IMR-90 (cell line): ENCODE data around the gene PALM3. TPM values are rescaled to one million over a fixed set of nuclear protein-coding genes. Genes with fewer than 3 reads are reported as not detected.

ENCODE experiments used
- ATAC-seq: fragments of 200-7000 bp; cut with Tn5 transposase; 2 replicates; pipeline ENCODE4 v1.9.1; 2020; ENCODE audit warnings: low read depth, mild to moderate bottlenecking, moderate library complexity
- Bru-seq: library from RNA; stranded (reverse); fragments of 400-500 nt; gene quantifications from one replicate; lab custom pipeline; 2021; lab: Mats Ljungman, UMichigan
- BruChase-seq, 2 experiments: library from RNA; stranded (reverse); fragments of 400-500 nt; gene quantifications; one replicate each; lab custom pipeline; 2021; lab: Mats Ljungman, UMichigan
- BruUV-seq: library from RNA; stranded (reverse); fragments of 400-500 nt; replicated peaks from 2 replicates; lab custom pipeline; 2021; lab: Mats Ljungman, UMichigan
- CTCF ChIA-PET: fragments of 300-600 bp; formaldehyde crosslinking; extraction: SDS; loops from one replicate; lab custom pipeline; 2021; ENCODE audit warnings: antibody characterized with exemption; lab: Yijun Ruan, JAX
- POLR2A ChIA-PET: fragments of 300-600 bp; sonication (Branson Sonifier 250); formaldehyde crosslinking; loops from one replicate; lab custom pipeline; 2022; ENCODE audit warnings: antibody characterized with exemption; ENCODE audit not compliant: unreplicated experiment; lab: Charles Lee
- DNase-seq: peaks from one replicate; pipeline ENCODE4 v3.0.0; 2013
- H2AFZ ChIP-seq: replicated peaks from 2 replicates; pipeline ENCODE3; 2013; ENCODE audit warnings: low read length, mild to moderate bottlenecking; ENCODE audit not compliant: poor library complexity
- H2AK5ac ChIP-seq: 2 replicates; pipeline ENCODE4 v1.6.1; 2013; ENCODE audit warnings: low read depth, low read length, inconsistent platforms
- H2AK9ac ChIP-seq: replicated peaks from 2 replicates; pipeline ENCODE3; 2013; ENCODE audit warnings: mild to moderate bottlenecking, low read depth, low read length, moderate library complexity; ENCODE audit not compliant: poor library complexity
- H2BK120ac ChIP-seq: 2 replicates; pipeline ENCODE4 v1.6.1; 2013; ENCODE audit warnings: low read depth, low read length, inconsistent platforms
- H2BK15ac ChIP-seq: 3 replicates; pipeline ENCODE4 v1.6.1; 2013; ENCODE audit warnings: low read depth, low read length, inconsistent platforms
- H2BK20ac ChIP-seq: 2 replicates; pipeline ENCODE4 v1.6.1; 2013; ENCODE audit warnings: low read depth, mild to moderate bottlenecking, inconsistent platforms, low read length, moderate library complexity
- H2BK5ac ChIP-seq: 2 replicates; pipeline ENCODE4 v1.6.1; 2013; ENCODE audit warnings: mild to moderate bottlenecking, low read depth, low read length, inconsistent platforms; ENCODE audit not compliant: poor library complexity, severe bottlenecking
- H3K14ac ChIP-seq: replicated peaks from 2 replicates; pipeline ENCODE4 v1.6.1; 2013; ENCODE audit warnings: low read depth, low read length, inconsistent platforms
- H3K18ac ChIP-seq: 2 replicates; pipeline ENCODE4 v1.6.1; 2013; ENCODE audit warnings: low read depth, low read length, control low read depth
- H3K23ac ChIP-seq: 2 replicates; pipeline ENCODE4 v1.6.1; 2013; ENCODE audit warnings: low read depth, low read length, inconsistent platforms
- H3K27ac ChIP-seq: 2 replicates; pipeline ENCODE4 v1.5.1; 2013; ENCODE audit warnings: mild to moderate bottlenecking, control low read depth, low read length; ENCODE audit not compliant: insufficient read depth
- H3K27me3 ChIP-seq: 2 replicates; pipeline ENCODE4 v1.6.1; 2013; ENCODE audit warnings: low read length; ENCODE audit not compliant: control insufficient read depth, insufficient read depth
- H3K36me3 ChIP-seq: 2 replicates; pipeline ENCODE4 v1.6.1; 2013; ENCODE audit warnings: low read length, mixed read lengths; ENCODE audit not compliant: control insufficient read depth, insufficient read depth
- H3K4ac ChIP-seq: 2 replicates; pipeline ENCODE4 v1.6.1; 2013; ENCODE audit warnings: low read depth, low read length, inconsistent platforms
- H3K4me1 ChIP-seq: 2 replicates; pipeline ENCODE4 v1.6.1; 2013; ENCODE audit warnings: low read length, mixed read lengths; ENCODE audit not compliant: control insufficient read depth, insufficient read depth
- H3K4me2 ChIP-seq: 2 replicates; pipeline ENCODE4 v1.6.1; 2013; ENCODE audit warnings: low read depth, mild to moderate bottlenecking, control low read depth, low read length, moderate library complexity
- H3K4me3 ChIP-seq: 2 replicates; pipeline ENCODE4 v1.5.1; 2013; ENCODE audit warnings: low read depth, mild to moderate bottlenecking, control low read depth, low read length, moderate library complexity; ENCODE audit not compliant: insufficient read depth
- H3K56ac ChIP-seq: 2 replicates; pipeline ENCODE4 v1.6.1; 2013; ENCODE audit warnings: low read length, inconsistent platforms; ENCODE audit not compliant: insufficient read depth; ENCODE audit errors: extremely low read depth
- H3K79me1 ChIP-seq, 2 experiments: 2 replicates each; pipeline ENCODE4 v1.6.1; 2013; ENCODE audit warnings: low read length in 2 of 2, inconsistent platforms in 1 of 2, low read depth in 1 of 2
- H3K9ac ChIP-seq: 2 replicates; pipeline ENCODE4 v1.6.1; 2013; ENCODE audit warnings: low read depth, low read length, control low read depth
- H3K9me1 ChIP-seq: 2 replicates; pipeline ENCODE4 v1.6.1; 2013; ENCODE audit warnings: low read length, inconsistent platforms; ENCODE audit not compliant: insufficient read depth
- H3K9me3 ChIP-seq: 2 replicates; pipeline ENCODE4 v1.6.1; 2013; ENCODE audit warnings: low read length; ENCODE audit not compliant: control insufficient read depth, insufficient read depth
- H4K20me1 ChIP-seq: 2 replicates; pipeline ENCODE4 v1.6.1; 2013; ENCODE audit warnings: low read length, inconsistent platforms; ENCODE audit not compliant: insufficient read depth
- H4K5ac ChIP-seq: 2 replicates; pipeline ENCODE4 v1.6.1; 2013; ENCODE audit warnings: mild to moderate bottlenecking, low read depth, low read length, control low read depth
- H4K8ac ChIP-seq, 2 experiments: 2 replicates each; pipeline ENCODE4 v1.6.1; 2013; ENCODE audit warnings: low read depth in 2 of 2, low read length in 2 of 2, control low read depth in 1 of 2, inconsistent platforms in 1 of 2
- H4K91ac ChIP-seq: 2 replicates; pipeline ENCODE4 v1.6.1; 2013; ENCODE audit warnings: low read depth, low read length, inconsistent platforms; ENCODE audit not compliant: insufficient read depth
- BHLHE40 ChIP-seq: fragments of 150-350 bp; IDR thresholded peaks from 2 replicates; pipeline ENCODE4 v1.6.1; 2016; ENCODE audit warnings: mild to moderate bottlenecking, low read depth, low read length
- CEBPB ChIP-seq: IDR thresholded peaks from 2 replicates; pipeline ENCODE4 v1.6.1; 2012; ENCODE audit warnings: low read depth, low read length, improper control_type of control experiment
- CHD1 ChIP-seq: IDR thresholded peaks from 2 replicates; pipeline ENCODE4 v1.6.1; 2012; ENCODE audit warnings: low read depth, low read length, improper control_type of control experiment
- ELK1 ChIP-seq: fragments of 150-350 bp; IDR thresholded peaks from 2 replicates; pipeline ENCODE4 v1.6.1; 2016; ENCODE audit warnings: low read depth, mild to moderate bottlenecking, low read length, moderate library complexity, borderline replicate concordance
- FOS ChIP-seq: fragments of 150-350 bp; IDR thresholded peaks from 2 replicates; pipeline ENCODE4 v1.6.1; 2016; ENCODE audit warnings: low read depth, low read length
- MAFK ChIP-seq: IDR thresholded peaks from 2 replicates; pipeline ENCODE4 v1.6.1; 2012; ENCODE audit warnings: low read depth, low read length, improper control_type of control experiment
- NFE2L2 ChIP-seq: fragments of 150-350 bp; IDR thresholded peaks from 2 replicates; pipeline ENCODE4 v1.6.1; 2016; ENCODE audit warnings: low read depth, mild to moderate bottlenecking, low read length
- POLR2A ChIP-seq: IDR thresholded peaks from 2 replicates; pipeline ENCODE4 v1.6.1; 2012; ENCODE audit warnings: mild to moderate bottlenecking, low read depth, low read length
- RAD21 ChIP-seq: IDR thresholded peaks from 2 replicates; pipeline ENCODE4 v1.6.1; 2012; ENCODE audit warnings: low read length, improper control_type of control experiment
- RFX5 ChIP-seq: IDR thresholded peaks from 2 replicates; pipeline ENCODE4 v1.8.0; 2012; ENCODE audit warnings: low read depth, mild to moderate bottlenecking, low read length, moderate library complexity
- SMC3 ChIP-seq: fragments of 150-350 bp; IDR thresholded peaks from 2 replicates; pipeline ENCODE4 v1.6.1; 2016; ENCODE audit warnings: low read depth, mild to moderate bottlenecking, antibody characterized with exemption, low read length, moderate library complexity
- USF2 ChIP-seq: fragments of 150-350 bp; IDR thresholded peaks from 2 replicates; pipeline ENCODE4 v1.6.1; 2017; ENCODE audit warnings: mild to moderate bottlenecking, antibody characterized with exemption, low read length, low read depth
- WGBS, 2 experiments: methylation state at CpG; one replicate each; pipeline versions ENCODE4 v1.1.5 to v1.1.7; 2013; ENCODE audit warnings: missing lambda C conversion rate in 2 of 2; ENCODE audit not compliant: insufficient read length in 1 of 2; ENCODE audit errors: extremely low coverage in 2 of 2; 5-methylcytosine and 5-hydroxymethylcytosine counted together
- dilution Hi-C: fragments of 300-500 bp; cut with HindIII; formaldehyde crosslinking; loops from one replicate; pipeline ENCODE4 v1.14.3; 2018; ENCODE audit warnings: low sequenced_read_pairs; ENCODE audit not compliant: unreplicated experiment
- in situ Hi-C: fragments of 300-500 bp; cut with MboI; formaldehyde crosslinking; loops from 3 replicates; pipeline ENCODE4 v1.14.3; 2019; ENCODE audit warnings: low sequenced_read_pairs, inconsistent platforms, mixed read lengths
- intact Hi-C: fragments of 100-400 bp; cut with micrococcal nuclease; formaldehyde crosslinking; loops from 2 replicates; pipeline ENCODE4 v1.10.0; 2022
- long read RNA-seq: library from polyadenylated mRNA; unstranded; transcript quantifications from one replicate; pipeline ENCODE4 v2.0.0, GENCODE V29; 2021; ENCODE audit not compliant: unreplicated experiment
- polyA plus RNA-seq, 3 experiments: library from polyadenylated mRNA; depleted of rRNA; stranded (reverse); fragments of >200 nt; gene quantifications; 2 replicates each; pipeline ENCODE4 v1.2.3, GENCODE V29; 2012; ENCODE audit warnings: low replicate concordance in 1 of 3
- total RNA-seq: library from RNA; depleted of rRNA; stranded (reverse); fragments of >200 nt; gene quantifications from 2 replicates; pipeline ENCODE4 v1.2.3, GENCODE V29; 2012; rRNA removed

The PALM3 gene
- total RNA-seq, result under 0.01 and 0.18 TPM in 2 replicates
- 0.52 and 0.84 TPM in 2 replicates for polyA plus RNA-seq (2012; rRNA removed)
- polyA plus RNA-seq (2012; cell fraction: cytosol; rRNA removed), result 0.58 and 0.62 TPM in 2 replicates
- polyA plus RNA-seq (2012; cell fraction: nucleus; rRNA removed; ENCODE audit: low replicate concordance), result 0.16 and 0.48 TPM in 2 replicates
- percentile 25 among the genes with signal in this experiment for Bru-seq, nascent RNA
- percentile 25 among the genes with signal in this experiment for BruChase-seq, experiment 1, labeled RNA remaining after a 6-hour chase
- percentile 24 among the genes with signal in this experiment for BruChase-seq, experiment 2, labeled RNA remaining after a 2-hour chase
- long read RNA-seq, result 0 reads

- POLR2A ChIA-PET, result no interaction called here
Measured at GRCh38 chr19:14061751-14062557, at the start of gene PALM3. TSS of gene PALM3 (minus strand) at chr19:14062076. CDS start at chr19:14061980, 96 bp downstream.

More at GRCh38 chr19:14061751-14062557, at the start of gene PALM3:
- Histone ChIP-seq H4K8ac (no peak within 1 kb of the TSS), H3K56ac (no peak within 1 kb of the TSS), H3K79me1 (no peaks in the 10 kb centered on the region), H2BK15ac (no peak within 1 kb of the TSS), H4K5ac (no peak within 1 kb of the TSS), H2AK9ac (no peak within 1 kb of the TSS), H2BK20ac (no peak within 1 kb of the TSS), H3K4me3 (no peak within 1 kb of the TSS), H3K4ac (no peak within 1 kb of the TSS), H3K36me3 (no peaks in the 10 kb centered on the region), H2AK5ac (no peak within 1 kb of the TSS), H2AFZ (no peak within 1 kb of the TSS), H3K9me1 (no peaks in the 10 kb centered on the region), H2BK120ac (no peak within 1 kb of the TSS), H3K27me3 (peaks cover 27% of the 10 kb centered on the region), H3K27ac (no peak within 1 kb of the TSS), H3K4me2 (no peak within 1 kb of the TSS), H2BK5ac (no peak within 1 kb of the TSS), H3K9me3 (no peaks in the 10 kb centered on the region), H3K9ac (no peak within 1 kb of the TSS), H3K23ac (no peak within 1 kb of the TSS), H3K18ac (no peak within 1 kb of the TSS), H4K91ac (no peak within 1 kb of the TSS), H3K4me1 (peaks cover 1% of the 10 kb centered on the region; the same call in 1 of the 2 replicates), H4K20me1 (no peaks in the 10 kb centered on the region), H3K14ac (no peak within 1 kb of the TSS)
- dilution Hi-C loops, result no loop called here
- WGBS, 2 experiments, result 82% methylated on average over 7 of the region's 19 CpGs; no CpG with 5 or more reads in 1 of the 2 experiments
- CTCF ChIA-PET, result no interaction called here
- TF ChIP-seq SMC3 (no peak), USF2 (no peak), CHD1 (no peak), MAFK (no peak), NFE2L2 (no peak), RFX5 (no peak), CEBPB (no peak), RAD21 (no peak), ELK1 (no peak), BHLHE40 (no peak), FOS (no peak), POLR2A (no peak)
- no TSS peak for BruUV-seq
- intact Hi-C loops, result no loop called here
- DNase-seq (no peak), ATAC-seq (no peak)
- in situ Hi-C loops, result no loop called here
